ENCODE measurements around the gene TMEM106C. TPM values are rescaled to one million over a fixed set of nuclear protein-coding genes. Genes with fewer than 3 reads are reported as not detected.

The TMEM106C gene
- total and polyA plus RNA-seq, 2 of the 13 experiments (the other 11 are each of a cell fraction or from before 2014, with no cell fraction given): 132 to 192 TPM

GRCh38 chr12:47988073-47989022 lies 25.0 kb downstream of the TMEM106C start (continued):
- no peak for TF ChIP-seq RCOR2 (CRISPR knock-in tag; IDR thresholded peaks at IDR 0.05)
- TF ChIP-seq PRDM15 (CRISPR knock-in tag; IDR thresholded peaks at IDR 0.05): no peak
- TF ChIP-seq LBX2 (CRISPR knock-in tag; IDR thresholded peaks at IDR 0.05; ENCODE audit: borderline replicate concordance): no peak
- TF ChIP-seq ZNF281 (CRISPR knock-in tag; IDR thresholded peaks at IDR 0.05; ENCODE audit: borderline replicate concordance): no peak
- TF ChIP-seq ZNF160 (CRISPR knock-in tag; IDR thresholded peaks at IDR 0.05): no peak

Data from HepG2 (cell line).